Gastrocnemius medialis (tissue), 4 donors: Measurements from ENCODE around the gene GPC6.

ENCODE experiments used
- CTCF ChIP-seq, 5 experiments: fragments of 450-650 bp in 3 of 5; fragments of 200-600 bp in 2 of 5; sonication (generic) in 2 of 5; IDR thresholded peaks in 4 of 5; conservative IDR thresholded peaks in 1 of 5; 1 replicate in 4 of 5; 2 replicates in 1 of 5; pipeline ENCODE4 v1.5.1; 2016 to 2019; ENCODE audit warnings: antibody characterized with exemption in 5 of 5, mild to moderate bottlenecking in 3 of 5, moderate library complexity in 3 of 5
- POLR2A ChIP-seq, 2 donors: fragments of 450-650 bp; IDR thresholded peaks; one replicate each; pipeline ENCODE4 v1.6.1; 2017; ENCODE audit warnings: antibody characterized with exemption in 2 of 2, mild to moderate bottlenecking in 2 of 2, moderate library complexity in 2 of 2

GRCh38 chr13:94454334-94454733, 1227.7 kb downstream of the GPC6 start:
- TF ChIP-seq CTCF (IDR thresholded peaks at IDR 0.05 in 4 of 5, conservative IDR thresholded peaks at IDR 0.05 in 1 of 5) (no peak), POLR2A (IDR thresholded peaks at IDR 0.05) (no peak)
